ENCODE results near the gene ZNF576.
"Not testable (repeated sequence)": the region's sequence is repeated elsewhere in the genome, so short reads cannot be mapped to it uniquely, and the experiment has no call there.

Gene ZNF576

GRCh38 chr19:43575156-43575950, 21.0 kb upstream of the ZNF576 start, which contains the start of the genes PINLYP and XRCC1:
Gene PINLYP (plus strand): TSS chr19:43575801. CDS start chr19:43577192, 1,391 bp downstream.
Gene XRCC1 (minus strand): TSS chr19:43575527. CDS start chr19:43575458, 69 bp downstream.
- peak; percentile 97 for DNase-seq

GRCh38 chr19:43575955-43576878, 20.2 kb upstream of the ZNF576 start:
- no peak for DNase-seq

GRCh38 chr19:43578787-43579186, 17.6 kb upstream of the ZNF576 start:
- DNase-seq, result no peak

GRCh38 chr19:43581467-43581866, 14.9 kb upstream of the ZNF576 start:
- no peak for DNase-seq

GRCh38 chr19:43582495-43582894, 13.9 kb upstream of the ZNF576 start:
- no peak for DNase-seq

GRCh38 chr19:43584484-43584883, 11.9 kb upstream of the ZNF576 start:
- no peak for DNase-seq

GRCh38 chr19:43586346-43586745, 10.0 kb upstream of the ZNF576 start:
- DNase-seq, result no peak

GRCh38 chr19:43587029-43587428, 9.4 kb upstream of the ZNF576 start:
- DNase-seq, result not testable (repeated sequence)

GRCh38 chr19:43589277-43589676, 7.1 kb upstream of the ZNF576 start:
- no peak for DNase-seq

GRCh38 chr19:43589678-43590077, 6.7 kb upstream of the ZNF576 start:
- no peak for DNase-seq

GRCh38 chr19:43591904-43592772, 4.3 kb upstream of the ZNF576 start:
- DNase-seq, result no peak

GRCh38 chr19:43592800-43593350, 3.5 kb upstream of the ZNF576 start:
- DNase-seq, result no peak

- no peak for DNase-seq
Observed at GRCh38 chr19:43594081-43594697, 2.2 kb upstream of the ZNF576 start.

- DNase-seq, result peak; percentile 65
Observed at GRCh38 chr19:43594710-43595604, 1.4 kb upstream of the ZNF576 start.

- no peak for DNase-seq
Observed at GRCh38 chr19:43595605-43595998, 793 bp upstream of the ZNF576 start.

GRCh38 chr19:43596842-43597461, 557 bp downstream of the ZNF576 start:
- no peak for DNase-seq

GRCh38 chr19:43597876-43598275, 1.5 kb downstream of the ZNF576 start:
- DNase-seq, result no peak

- no peak for DNase-seq
Observed at GRCh38 chr19:43598445-43599240, 2.2 kb downstream of the ZNF576 start.

- no peak for DNase-seq
Observed at GRCh38 chr19:43599635-43600295, 3.4 kb downstream of the ZNF576 start.
